PC-9 (cell line): ENCODE measurements around the gene KLHL1. TPM values are rescaled to one million over a fixed set of nuclear protein-coding genes. Genes with fewer than 3 reads are reported as not detected.

Experiments used
- BruUV-seq: library from RNA; stranded (reverse); fragments of 400-500 nt; replicated peaks from 2 replicates; lab custom pipeline; 2021; lab: Mats Ljungman, UMichigan
- CTCF ChIA-PET: fragments of 300-600 bp; sonication (Branson Sonifier 250); formaldehyde crosslinking; loops from one replicate; lab custom pipeline; 2022; ENCODE audit warnings: antibody characterized with exemption; lab: Charles Lee
- POLR2A ChIA-PET: fragments of 300-600 bp; sonication (Branson Sonifier 250); formaldehyde crosslinking; loops from one replicate; lab custom pipeline; 2022; ENCODE audit warnings: antibody characterized with exemption; ENCODE audit not compliant: unreplicated experiment; lab: Charles Lee
- DNase-seq, 2 experiments: peaks; one replicate each; pipeline versions ENCODE4 v3.0.0 to v3.0.0-alpha.2; 2015 to 2022; ENCODE audit warnings: mixed read lengths in 1 of 2
- H2AFZ ChIP-seq: fragments of 200-600 bp; sonication (generic); 2 replicates; pipeline ENCODE4 v1.8.1; 2017; ENCODE audit warnings: antibody characterized with exemption
- H3F3A ChIP-seq: fragments of 200-600 bp; sonication (generic); 2 replicates; pipeline ENCODE4 v1.8.1; 2017; ENCODE audit warnings: antibody characterized with exemption, mild to moderate bottlenecking, low read depth; ENCODE audit not compliant: insufficient read depth
- H3K27ac ChIP-seq: fragments of 200-600 bp; sonication (generic); 2 replicates; pipeline ENCODE4 v1.6.1; 2016; ENCODE audit warnings: mixed run types
- H3K27me3 ChIP-seq: fragments of 200-600 bp; sonication (generic); 2 replicates; pipeline ENCODE4 v1.6.1; 2016; ENCODE audit warnings: low read depth, mixed run types; ENCODE audit not compliant: insufficient read depth
- H3K36me3 ChIP-seq: fragments of 200-600 bp; sonication (generic); 2 replicates; pipeline ENCODE4 v1.6.1; 2016; ENCODE audit warnings: low read depth, mixed run types
- H3K4me1 ChIP-seq: fragments of 200-600 bp; sonication (generic); replicated peaks from 2 replicates; pipeline ENCODE4 v1.6.1; 2016; ENCODE audit warnings: mixed run types; ENCODE audit not compliant: insufficient read depth
- H3K4me2 ChIP-seq: fragments of 200-600 bp; sonication (generic); 2 replicates; pipeline ENCODE4 v1.6.1; 2017; ENCODE audit warnings: mixed run types
- H3K4me3 ChIP-seq: fragments of 200-600 bp; sonication (generic); 2 replicates; pipeline ENCODE4 v1.6.1; 2016; ENCODE audit warnings: mixed run types
- H3K79me2 ChIP-seq: fragments of 200-600 bp; sonication (generic); 2 replicates; pipeline ENCODE4 v1.6.1; 2017; ENCODE audit warnings: low read depth, mixed run types
- H3K9me2 ChIP-seq: fragments of 200-600 bp; sonication (generic); 2 replicates; pipeline ENCODE4 v1.8.1; 2017; ENCODE audit warnings: mild to moderate bottlenecking; ENCODE audit not compliant: insufficient read depth
- H3K9me3 ChIP-seq: fragments of 200-600 bp; sonication (generic); 2 replicates; pipeline ENCODE4 v1.8.1; 2016; ENCODE audit warnings: low read depth; ENCODE audit not compliant: insufficient read depth
- H4K20me1 ChIP-seq: fragments of 200-600 bp; sonication (generic); 2 replicates; pipeline ENCODE4 v1.8.1; 2017; ENCODE audit not compliant: insufficient read depth
- CTCF ChIP-seq: fragments of 200-600 bp; sonication (generic); conservative IDR thresholded peaks from 2 replicates; pipeline ENCODE4 v1.6.1; 2017; ENCODE audit warnings: mixed run types, antibody characterized with exemption, mild to moderate bottlenecking, moderate library complexity
- EZH2 ChIP-seq: fragments of 200-600 bp; sonication (generic); IDR thresholded peaks from 2 replicates; pipeline ENCODE4 v1.8.0; 2017; ENCODE audit warnings: antibody characterized with exemption, low read depth
- intact Hi-C: fragments of 100-400 bp; cut with micrococcal nuclease; formaldehyde crosslinking; loops from one replicate; pipeline ENCODE4 v1.10.0; 2022; ENCODE audit not compliant: unreplicated experiment
- total RNA-seq: library from RNA; stranded (reverse); gene quantifications from 2 replicates; pipeline ENCODE4 v1.2.3, GENCODE V29; 2021

KLHL1 gene
- total RNA-seq, 1 experiment from 2014 or later: not detected

DNA sequence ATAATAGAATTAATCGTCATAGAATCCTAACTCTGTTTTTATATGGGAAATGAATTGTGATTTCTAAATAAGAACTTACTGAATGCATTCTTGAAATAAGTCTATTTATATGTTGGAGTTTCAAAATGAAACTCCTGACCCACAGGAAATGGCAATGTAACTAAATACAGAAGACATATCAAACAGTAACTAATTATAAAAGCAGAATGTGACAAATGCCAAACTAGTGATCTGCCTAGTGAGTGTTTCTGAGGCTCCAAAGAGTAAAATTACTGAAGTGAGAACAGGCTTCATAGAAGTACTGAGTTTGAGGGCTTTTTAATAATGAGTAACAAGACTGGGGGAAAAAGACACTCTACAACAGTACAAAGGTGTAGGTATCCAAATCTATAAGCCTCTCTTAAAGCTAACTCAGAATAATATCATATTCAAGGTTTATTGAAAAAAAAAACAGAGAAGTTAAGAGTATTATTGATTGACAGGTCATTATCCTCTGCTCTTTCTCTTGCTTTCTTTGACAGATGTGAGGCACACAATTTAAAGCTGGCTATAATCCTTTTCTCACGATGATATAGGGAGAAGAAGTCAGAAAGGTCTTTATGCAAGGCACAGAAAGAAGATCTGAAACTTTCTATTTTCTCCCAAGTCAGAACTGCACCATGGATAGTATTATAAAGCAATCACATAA is 18.1 kb downstream of the KLHL1 start:
- CTCF ChIA-PET: interaction anchor here (0.6 kb wide), 1 partner anchor 24 kb away, joined by 3 read pairs; no protein-coding TSS in a partner anchor
- H3K9me2 ChIP-seq: no peaks in the 10 kb centered on the region
- no TSS peak for BruUV-seq

DNA sequence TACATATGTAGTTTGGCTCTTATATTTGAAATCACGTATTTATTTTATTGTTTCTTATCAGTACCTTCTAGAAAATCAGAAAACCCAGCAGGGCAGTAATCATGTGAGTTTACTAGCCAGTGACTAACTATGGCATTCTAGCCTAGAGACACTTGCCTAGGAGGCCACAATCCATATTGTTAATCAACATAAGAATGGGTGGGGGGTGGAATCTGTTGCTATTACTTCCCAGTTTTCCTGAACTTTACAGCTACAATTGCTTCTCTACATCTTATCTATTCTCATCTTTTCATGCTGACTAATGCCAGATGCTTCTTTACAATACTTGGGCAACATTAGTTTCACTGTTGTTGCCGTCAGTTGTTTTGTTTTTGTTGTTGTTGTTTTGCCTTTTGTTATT is 19.3 kb downstream of the KLHL1 start:
- DNase-seq: no peak
- H2AFZ ChIP-seq: no peak overlapping the region
- intact Hi-C loops: no loop called here
- H3K4me2 ChIP-seq: no peak overlapping the region
- no peaks in the 10 kb centered on the region for H3K9me3 ChIP-seq
- no peaks in the 10 kb centered on the region for H3K79me2 ChIP-seq
- H3K27ac ChIP-seq: no peak overlapping the region
- ChIA-PET POLR2A (no interaction called here), CTCF (no interaction called here)
- no TSS peak for BruUV-seq
- no peak overlapping the region for H3K4me3 ChIP-seq
- H3F3A ChIP-seq: no peaks in the 10 kb centered on the region
- no peaks in the 10 kb centered on the region for H3K36me3 ChIP-seq
- TF ChIP-seq CTCF: no peak
- no peak for TF ChIP-seq EZH2
- H3K4me1 ChIP-seq: no peaks in the 10 kb centered on the region
- no peaks in the 10 kb centered on the region for H3K9me2 ChIP-seq
- H4K20me1 ChIP-seq: no peaks in the 10 kb centered on the region
- H3K27me3 ChIP-seq: no peaks in the 10 kb centered on the region

More for the DNA sequence above, 18.1 kb downstream of the KLHL1 start:
- intact Hi-C loops: loop anchor here (10.0 kb wide), 1 partner anchor 225 kb away; no protein-coding TSS in a partner anchor
- POLR2A ChIA-PET: interaction anchor here (0.6 kb wide), 1 partner anchor 328 kb away, joined by 3 read pairs; no protein-coding TSS in a partner anchor
- no peak overlapping the region for H2AFZ ChIP-seq
- H3K4me3 ChIP-seq: no peak overlapping the region
- no peak overlapping the region for H3K27ac ChIP-seq
- TF ChIP-seq CTCF: no peak
- TF ChIP-seq EZH2: no peak
- H3K9me3 ChIP-seq: no peaks in the 10 kb centered on the region
- no peaks in the 10 kb centered on the region for H3K27me3 ChIP-seq
- H4K20me1 ChIP-seq: no peaks in the 10 kb centered on the region
- H3K4me2 ChIP-seq: no peak overlapping the region
- H3F3A ChIP-seq: no peaks in the 10 kb centered on the region
- H3K36me3 ChIP-seq: no peaks in the 10 kb centered on the region
- H3K79me2 ChIP-seq: no peaks in the 10 kb centered on the region
- H3K4me1 ChIP-seq: no peaks in the 10 kb centered on the region
- no peak for DNase-seq

DNA sequence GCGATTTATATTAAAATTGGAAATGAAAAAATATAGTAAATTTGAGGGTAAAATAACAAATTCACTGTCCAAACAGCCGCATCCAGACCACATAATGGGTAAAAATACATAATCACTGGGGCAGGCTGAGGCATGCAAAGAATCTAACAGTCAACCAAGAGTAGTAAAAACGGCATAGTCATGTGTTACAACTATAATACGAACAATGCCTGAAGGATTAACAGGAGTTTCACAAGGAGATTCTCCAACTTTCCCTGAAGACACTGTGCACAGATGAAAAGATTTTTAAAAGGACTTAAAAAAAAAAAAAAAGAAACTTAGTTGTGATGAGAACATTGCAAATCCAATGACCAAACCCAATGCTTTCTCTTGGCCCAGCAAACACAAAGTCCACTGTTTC is 21.0 kb downstream of the KLHL1 start:
- no peak overlapping the region for H2AFZ ChIP-seq
- no peaks in the 10 kb centered on the region for H4K20me1 ChIP-seq
- H3K27me3 ChIP-seq: no peaks in the 10 kb centered on the region
- H3K4me1 ChIP-seq: no peaks in the 10 kb centered on the region
- H3K4me3 ChIP-seq: no peak overlapping the region
- no peaks in the 10 kb centered on the region for H3K79me2 ChIP-seq
- ChIA-PET POLR2A (no interaction called here), CTCF (no interaction called here)
- H3K9me2 ChIP-seq: no peaks in the 10 kb centered on the region
- H3K27ac ChIP-seq: no peak overlapping the region
- intact Hi-C loops: no loop called here
- H3K36me3 ChIP-seq: no peaks in the 10 kb centered on the region
- H3F3A ChIP-seq: no peaks in the 10 kb centered on the region
- no peak for TF ChIP-seq CTCF
- TF ChIP-seq EZH2: no peak
- no peak overlapping the region for H3K4me2 ChIP-seq
- no TSS peak for BruUV-seq
- DNase-seq: no peak
- no peaks in the 10 kb centered on the region for H3K9me3 ChIP-seq
